ENCODE results near the gene BTG1. TPM values are rescaled to one million over a fixed set of nuclear protein-coding genes. Genes with fewer than 3 reads are reported as not detected.

Gene BTG1
- total and polyA plus RNA-seq, 4 donors = 13.7 to 107 (median 28.9) TPM

DNA sequence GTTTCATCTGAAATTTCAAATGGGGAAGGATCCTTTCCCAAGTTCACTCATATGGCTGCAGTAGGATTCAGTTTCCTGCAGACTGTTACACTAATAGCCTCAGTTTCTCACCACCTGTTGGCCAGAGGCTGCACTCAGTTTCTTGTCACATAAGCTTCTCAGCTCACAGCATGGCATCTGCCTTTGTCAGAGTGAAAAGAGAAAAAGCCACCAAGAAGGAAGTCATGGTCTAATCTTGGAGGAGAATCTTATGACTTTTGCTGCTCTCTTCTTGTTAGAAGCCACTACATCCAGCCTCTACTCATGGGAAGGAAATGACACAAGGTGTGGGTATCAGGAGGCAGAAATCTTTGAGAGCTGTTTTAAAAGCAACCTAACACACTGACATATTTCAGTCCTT is 39.4 kb upstream of the BTG1 start:
- Histone ChIP-seq H3K27me3 (ENCODE audit: control insufficient read depth in 4 of 4, insufficient read depth in 4 of 4, low read length in 3 of 4) (no peaks in the 10 kb centered on the region), H3K9me3 (ENCODE audit: control insufficient read depth in 4 of 4, low read length in 3 of 4) (no peaks in the 10 kb centered on the region), H3K9ac (ENCODE audit: low read depth in 1 of 2, low read length in 2 of 2) (no peak overlapping the region), H3K36me3 (ENCODE audit: control insufficient read depth in 4 of 4, insufficient read depth in 3 of 4, low read depth in 1 of 4, low read length in 3 of 4) (no peaks in the 10 kb centered on the region), H3K4me3 (ENCODE audit: low read depth in 1 of 3, low read length in 3 of 3) (no peak overlapping the region), H3K4me1 (ENCODE audit: control insufficient read depth in 4 of 4, insufficient read depth in 4 of 4, low read length in 3 of 4) (peaks cover 0 to 8% (median 6%) of the 10 kb centered on the region in 4 donors), H3K27ac (ENCODE audit: low read depth in 1 of 2, low read length in 2 of 2) (no peak overlapping the region)
- DNase-seq (ENCODE audit: low spot score) = no peak
- TF ChIP-seq HNF4A (conservative IDR thresholded peaks at IDR 0.05) (no peak), RAD21 (IDR thresholded peaks at IDR 0.05) (no peak), FOXA1 (IDR thresholded peaks at IDR 0.05) (no peak), SP1 (IDR thresholded peaks at IDR 0.05) (no peak), TAF1 (conservative IDR thresholded peaks at IDR 0.05) (no peak)
- TF ChIP-seq, protein P1, sequence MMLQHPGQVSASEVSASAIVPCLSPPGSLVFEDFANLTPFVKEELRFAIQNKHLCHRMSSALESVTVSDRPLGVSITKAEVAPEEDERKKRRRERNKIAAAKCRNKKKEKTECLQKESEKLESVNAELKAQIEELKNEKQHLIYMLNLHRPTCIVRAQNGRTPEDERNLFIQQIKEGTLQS (IDR thresholded peaks at IDR 0.05) = no peak
- TF ChIP-seq, protein P2, sequence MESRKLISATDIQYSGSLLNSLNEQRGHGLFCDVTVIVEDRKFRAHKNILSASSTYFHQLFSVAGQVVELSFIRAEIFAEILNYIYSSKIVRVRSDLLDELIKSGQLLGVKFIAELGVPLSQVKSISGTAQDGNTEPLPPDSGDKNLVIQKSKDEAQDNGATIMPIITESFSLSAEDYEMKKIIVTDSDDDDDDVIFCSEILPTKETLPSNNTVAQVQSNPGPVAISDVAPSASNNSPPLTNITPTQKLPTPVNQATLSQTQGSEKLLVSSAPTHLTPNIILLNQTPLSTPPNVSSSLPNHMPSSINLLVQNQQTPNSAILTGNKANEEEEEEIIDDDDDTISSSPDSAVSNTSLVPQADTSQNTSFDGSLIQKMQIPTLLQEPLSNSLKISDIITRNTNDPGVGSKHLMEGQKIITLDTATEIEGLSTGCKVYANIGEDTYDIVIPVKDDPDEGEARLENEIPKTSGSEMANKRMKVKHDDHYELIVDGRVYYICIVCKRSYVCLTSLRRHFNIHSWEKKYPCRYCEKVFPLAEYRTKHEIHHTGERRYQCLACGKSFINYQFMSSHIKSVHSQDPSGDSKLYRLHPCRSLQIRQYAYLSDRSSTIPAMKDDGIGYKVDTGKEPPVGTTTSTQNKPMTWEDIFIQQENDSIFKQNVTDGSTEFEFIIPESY (IDR thresholded peaks at IDR 0.05) = no peak
- TF ChIP-seq, protein P3, sequence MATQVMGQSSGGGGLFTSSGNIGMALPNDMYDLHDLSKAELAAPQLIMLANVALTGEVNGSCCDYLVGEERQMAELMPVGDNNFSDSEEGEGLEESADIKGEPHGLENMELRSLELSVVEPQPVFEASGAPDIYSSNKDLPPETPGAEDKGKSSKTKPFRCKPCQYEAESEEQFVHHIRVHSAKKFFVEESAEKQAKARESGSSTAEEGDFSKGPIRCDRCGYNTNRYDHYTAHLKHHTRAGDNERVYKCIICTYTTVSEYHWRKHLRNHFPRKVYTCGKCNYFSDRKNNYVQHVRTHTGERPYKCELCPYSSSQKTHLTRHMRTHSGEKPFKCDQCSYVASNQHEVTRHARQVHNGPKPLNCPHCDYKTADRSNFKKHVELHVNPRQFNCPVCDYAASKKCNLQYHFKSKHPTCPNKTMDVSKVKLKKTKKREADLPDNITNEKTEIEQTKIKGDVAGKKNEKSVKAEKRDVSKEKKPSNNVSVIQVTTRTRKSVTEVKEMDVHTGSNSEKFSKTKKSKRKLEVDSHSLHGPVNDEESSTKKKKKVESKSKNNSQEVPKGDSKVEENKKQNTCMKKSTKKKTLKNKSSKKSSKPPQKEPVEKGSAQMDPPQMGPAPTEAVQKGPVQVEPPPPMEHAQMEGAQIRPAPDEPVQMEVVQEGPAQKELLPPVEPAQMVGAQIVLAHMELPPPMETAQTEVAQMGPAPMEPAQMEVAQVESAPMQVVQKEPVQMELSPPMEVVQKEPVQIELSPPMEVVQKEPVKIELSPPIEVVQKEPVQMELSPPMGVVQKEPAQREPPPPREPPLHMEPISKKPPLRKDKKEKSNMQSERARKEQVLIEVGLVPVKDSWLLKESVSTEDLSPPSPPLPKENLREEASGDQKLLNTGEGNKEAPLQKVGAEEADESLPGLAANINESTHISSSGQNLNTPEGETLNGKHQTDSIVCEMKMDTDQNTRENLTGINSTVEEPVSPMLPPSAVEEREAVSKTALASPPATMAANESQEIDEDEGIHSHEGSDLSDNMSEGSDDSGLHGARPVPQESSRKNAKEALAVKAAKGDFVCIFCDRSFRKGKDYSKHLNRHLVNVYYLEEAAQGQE (IDR thresholded peaks at IDR 0.05) = no peak
- TF ChIP-seq, protein P4, sequence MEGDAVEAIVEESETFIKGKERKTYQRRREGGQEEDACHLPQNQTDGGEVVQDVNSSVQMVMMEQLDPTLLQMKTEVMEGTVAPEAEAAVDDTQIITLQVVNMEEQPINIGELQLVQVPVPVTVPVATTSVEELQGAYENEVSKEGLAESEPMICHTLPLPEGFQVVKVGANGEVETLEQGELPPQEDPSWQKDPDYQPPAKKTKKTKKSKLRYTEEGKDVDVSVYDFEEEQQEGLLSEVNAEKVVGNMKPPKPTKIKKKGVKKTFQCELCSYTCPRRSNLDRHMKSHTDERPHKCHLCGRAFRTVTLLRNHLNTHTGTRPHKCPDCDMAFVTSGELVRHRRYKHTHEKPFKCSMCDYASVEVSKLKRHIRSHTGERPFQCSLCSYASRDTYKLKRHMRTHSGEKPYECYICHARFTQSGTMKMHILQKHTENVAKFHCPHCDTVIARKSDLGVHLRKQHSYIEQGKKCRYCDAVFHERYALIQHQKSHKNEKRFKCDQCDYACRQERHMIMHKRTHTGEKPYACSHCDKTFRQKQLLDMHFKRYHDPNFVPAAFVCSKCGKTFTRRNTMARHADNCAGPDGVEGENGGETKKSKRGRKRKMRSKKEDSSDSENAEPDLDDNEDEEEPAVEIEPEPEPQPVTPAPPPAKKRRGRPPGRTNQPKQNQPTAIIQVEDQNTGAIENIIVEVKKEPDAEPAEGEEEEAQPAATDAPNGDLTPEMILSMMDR (IDR thresholded peaks at IDR 0.05; ENCODE audit: low read depth, low read length, missing input control) = no peak

DNA sequence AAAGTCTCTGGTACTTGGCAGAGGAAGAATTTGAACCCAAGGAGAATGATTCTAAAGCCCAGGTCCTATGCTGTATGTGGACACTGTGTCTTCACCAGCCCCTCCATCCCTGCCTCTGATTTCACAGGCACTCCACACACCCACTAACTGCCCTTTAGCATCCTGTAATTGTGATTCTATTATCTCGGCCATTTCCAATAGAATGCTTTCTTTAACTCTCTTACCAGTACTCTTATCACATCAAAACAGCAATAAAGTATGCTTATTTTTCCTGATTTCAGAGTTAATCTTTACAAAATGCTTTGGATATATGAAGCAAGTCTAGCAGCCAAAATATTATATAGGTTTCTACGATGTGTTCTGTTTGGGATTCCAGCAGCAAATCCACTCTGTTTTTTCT is 37.9 kb upstream of the BTG1 start:
- H3K36me3 ChIP-seq (ENCODE audit: control insufficient read depth in 4 of 4, insufficient read depth in 3 of 4, low read depth in 1 of 4, low read length in 3 of 4) = no peaks in the 10 kb centered on the region
- H3K27ac ChIP-seq (ENCODE audit: low read depth in 1 of 2, low read length in 2 of 2) = no peak overlapping the region
- H3K4me1 ChIP-seq (ENCODE audit: control insufficient read depth in 4 of 4, insufficient read depth in 4 of 4, low read length in 3 of 4) = peaks cover 0 to 2% (median 1%) of the 10 kb centered on the region in 4 donors
- no peak overlapping the region for H3K9ac ChIP-seq (ENCODE audit: low read depth in 1 of 2, low read length in 2 of 2)
- no peaks in the 10 kb centered on the region for H3K27me3 ChIP-seq (ENCODE audit: control insufficient read depth in 4 of 4, insufficient read depth in 4 of 4, low read length in 3 of 4)
- no peak for DNase-seq (ENCODE audit: low spot score)
- no peaks in the 10 kb centered on the region for H3K9me3 ChIP-seq (ENCODE audit: control insufficient read depth in 4 of 4, low read length in 3 of 4)
- WGBS = 80% methylated on average over 2 of the region's 2 CpGs
- H3K4me3 ChIP-seq (ENCODE audit: low read depth in 1 of 3, low read length in 3 of 3) = no peak overlapping the region
- TF ChIP-seq, protein P4 (IDR thresholded peaks at IDR 0.05; ENCODE audit: low read depth, low read length, missing input control) = no peak
- TF ChIP-seq, protein P3 (IDR thresholded peaks at IDR 0.05) = no peak
- TF ChIP-seq NR2F2 (IDR thresholded peaks at IDR 0.05) (no peak), RXRA (IDR thresholded peaks at IDR 0.05) (no peak), FOXA1 (IDR thresholded peaks at IDR 0.05) (no peak), FOXA2 (IDR thresholded peaks at IDR 0.05) (no peak), HNF4G (IDR thresholded peaks at IDR 0.05) (no peak), EGR1 (IDR thresholded peaks at IDR 0.05; ENCODE audit: low read depth in 2 of 2) (no peak), RAD21 (IDR thresholded peaks at IDR 0.05) (no peak)
- TF ChIP-seq, protein P5, sequence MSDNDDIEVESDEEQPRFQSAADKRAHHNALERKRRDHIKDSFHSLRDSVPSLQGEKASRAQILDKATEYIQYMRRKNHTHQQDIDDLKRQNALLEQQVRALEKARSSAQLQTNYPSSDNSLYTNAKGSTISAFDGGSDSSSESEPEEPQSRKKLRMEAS (IDR thresholded peaks at IDR 0.05) = no peak
- TF ChIP-seq, protein P2 (IDR thresholded peaks at IDR 0.05) = no peak
- TF ChIP-seq, protein P1 (IDR thresholded peaks at IDR 0.05) = no peak

All from liver (tissue), 9 donors.